Parathyroid adenoma (tissue), 2 donors: ENCODE results near the gene ITPK1.

ENCODE experiments used
- H2AFZ ChIP-seq: fragments of 300-600 bp; sonication (generic); one replicate; pipeline ENCODE4 v1.7.0; 2017; ENCODE audit warnings: antibody characterized with exemption, mild to moderate bottlenecking
- H3K27ac ChIP-seq: fragments of 300-600 bp; sonication (generic); one replicate; pipeline ENCODE4 v1.7.0; 2017
- H3K27me3 ChIP-seq: fragments of 300-600 bp; sonication (generic); one replicate; pipeline ENCODE4 v1.7.0; 2017; ENCODE audit warnings: low read length; ENCODE audit not compliant: control insufficient read depth, insufficient read depth
- H3K36me3 ChIP-seq: fragments of 300-600 bp; sonication (generic); one replicate; pipeline ENCODE4 v1.7.0; 2017; ENCODE audit warnings: low read length; ENCODE audit not compliant: control insufficient read depth, insufficient read depth
- H3K4me1 ChIP-seq: fragments of 300-600 bp; sonication (generic); one replicate; pipeline ENCODE4 v1.7.0; 2017; ENCODE audit warnings: control low read depth
- H3K4me2 ChIP-seq: fragments of 300-600 bp; sonication (generic); one replicate; pipeline ENCODE4 v1.7.0; 2017; ENCODE audit warnings: low read length
- H3K4me3 ChIP-seq: fragments of 300-600 bp; sonication (generic); one replicate; pipeline ENCODE4 v1.7.0; 2017; ENCODE audit warnings: low read depth, low read length
- H3K79me2 ChIP-seq: fragments of 300-600 bp; sonication (generic); one replicate; pipeline ENCODE4 v1.7.0; 2017; ENCODE audit warnings: control low read depth
- H3K9ac ChIP-seq: fragments of 300-600 bp; sonication (generic); one replicate; pipeline ENCODE4 v1.7.0; 2017; ENCODE audit warnings: mild to moderate bottlenecking
- H3K9me3 ChIP-seq: fragments of 300-600 bp; sonication (generic); one replicate; pipeline ENCODE4 v1.7.0; 2017; ENCODE audit warnings: low read length; ENCODE audit not compliant: control insufficient read depth
- CTCF ChIP-seq: fragments of 300-600 bp; sonication (generic); IDR thresholded peaks from one replicate; pipeline ENCODE4 v1.7.0; 2017; ENCODE audit warnings: antibody characterized with exemption, mild to moderate bottlenecking
- donor health status: primary hyperparathyroidism.

Gene ITPK1

GRCh38 chr14:93068711-93069110, 47.0 kb downstream of the ITPK1 start:
- Histone ChIP-seq H3K36me3 (no peaks in the 10 kb centered on the region), H3K4me2 (no peak overlapping the region), H3K9me3 (no peaks in the 10 kb centered on the region), H2AFZ (no peak overlapping the region), H3K9ac (no peak overlapping the region), H3K27ac (no peak overlapping the region), H3K79me2 (no peaks in the 10 kb centered on the region), H3K27me3 (no peaks in the 10 kb centered on the region), H3K4me3 (no peak overlapping the region), H3K4me1 (peaks cover 6% of the 10 kb centered on the region)
- TF ChIP-seq CTCF, result no peak

GRCh38 chr14:93067088-93067487, 48.6 kb downstream of the ITPK1 start:
- Histone ChIP-seq H3K4me3 (no peak overlapping the region), H3K27me3 (no peaks in the 10 kb centered on the region), H3K4me2 (no peak overlapping the region), H3K27ac (no peak overlapping the region), H2AFZ (no peak overlapping the region), H3K36me3 (no peaks in the 10 kb centered on the region), H3K79me2 (peaks cover 3% of the 10 kb centered on the region), H3K9ac (no peak overlapping the region), H3K9me3 (no peaks in the 10 kb centered on the region), H3K4me1 (peaks cover 6% of the 10 kb centered on the region)
- no peak for TF ChIP-seq CTCF

GRCh38 chr14:93065272-93065730, 50.4 kb downstream of the ITPK1 start:
- Histone ChIP-seq H3K36me3 (no peaks in the 10 kb centered on the region), H3K4me3 (no peak overlapping the region), H2AFZ (no peak overlapping the region), H3K9me3 (no peaks in the 10 kb centered on the region), H3K4me2 (no peak overlapping the region), H3K9ac (no peak overlapping the region), H3K27ac (no peak overlapping the region), H3K4me1 (peaks cover 16% of the 10 kb centered on the region), H3K79me2 (peaks cover 3% of the 10 kb centered on the region), H3K27me3 (no peaks in the 10 kb centered on the region)
- TF ChIP-seq CTCF, result no peak

GRCh38 chr14:93064411-93065271, 51.1 kb downstream of the ITPK1 start:
- TF ChIP-seq CTCF, result no peak
- H3K36me3 ChIP-seq, result no peaks in the 10 kb centered on the region
- no peak overlapping the region for H2AFZ ChIP-seq
- H3K79me2 ChIP-seq, result peaks cover 3% of the 10 kb centered on the region
- H3K9me3 ChIP-seq, result no peaks in the 10 kb centered on the region
- no peaks in the 10 kb centered on the region for H3K27me3 ChIP-seq
- H3K4me2 ChIP-seq, result no peak overlapping the region
- peaks cover 21% of the 10 kb centered on the region for H3K4me1 ChIP-seq
- no peak overlapping the region for H3K27ac ChIP-seq
- H3K9ac ChIP-seq, result no peak overlapping the region
- no peak overlapping the region for H3K4me3 ChIP-seq

GRCh38 chr14:93063393-93063792, 52.3 kb downstream of the ITPK1 start:
- Histone ChIP-seq H3K4me1 (peaks cover 21% of the 10 kb centered on the region), H3K79me2 (peaks cover 3% of the 10 kb centered on the region), H3K36me3 (no peaks in the 10 kb centered on the region), H3K27ac (no peak overlapping the region), H3K27me3 (no peaks in the 10 kb centered on the region), H3K4me2 (no peak overlapping the region), H3K9ac (no peak overlapping the region), H2AFZ (no peak overlapping the region), H3K9me3 (no peaks in the 10 kb centered on the region), H3K4me3 (no peak overlapping the region)
- no peak for TF ChIP-seq CTCF
